SK-N-SH treated with all-trans-retinoic acid at 6 μM for 48 hours (cell line): Measurements from ENCODE around the gene OSBPL5.

ENCODE experiments used
- ESRRG ChIP-seq: fragments of 250-450 bp; sonication (Bioruptor Pico); IDR thresholded peaks from 2 replicates; pipeline ENCODE4 v1.6.1; 2021; ENCODE audit warnings: mild to moderate bottlenecking
- GLIS3 ChIP-seq: fragments of 250-450 bp; sonication (Bioruptor Pico); IDR thresholded peaks from 2 replicates; pipeline ENCODE4 v1.5.0; 2020; ENCODE audit warnings: mild to moderate bottlenecking, moderate library complexity
- ISL1 ChIP-seq: fragments of 250-450 bp; sonication (Bioruptor Pico); IDR thresholded peaks from 2 replicates; pipeline ENCODE4 v2.1.2; 2022; ENCODE audit warnings: mild to moderate bottlenecking, moderate library complexity
- PPARA ChIP-seq: fragments of 250-450 bp; sonication (Bioruptor Pico); IDR thresholded peaks from 2 replicates; pipeline ENCODE4 v1.5.0; 2020; ENCODE audit warnings: mild to moderate bottlenecking, borderline replicate concordance
- RARB ChIP-seq: fragments of 250-450 bp; sonication (Bioruptor Pico); IDR thresholded peaks from 2 replicates; pipeline ENCODE4 v1.8.0; 2021; ENCODE audit warnings: mild to moderate bottlenecking, moderate library complexity
- SNAI2 ChIP-seq: fragments of 250-450 bp; sonication (Bioruptor Pico); IDR thresholded peaks from 2 replicates; pipeline ENCODE4 v1.5.0; 2020; ENCODE audit warnings: mild to moderate bottlenecking, moderate library complexity
- ZC3H10 ChIP-seq: fragments of 250-450 bp; sonication (Bioruptor Pico); IDR thresholded peaks from 2 replicates; pipeline ENCODE4 v1.5.1; 2021; ENCODE audit warnings: mild to moderate bottlenecking, moderate library complexity
- TF ChIP-seq, protein P1 (sequence below): fragments of 250-450 bp; sonication (Bioruptor Pico); IDR thresholded peaks from 2 replicates; pipeline ENCODE4 v1.5.1; 2020; ENCODE audit warnings: low read depth, mild to moderate bottlenecking, moderate library complexity
- TF ChIP-seq, protein P2 (sequence below): fragments of 250-450 bp; sonication (Bioruptor Pico); IDR thresholded peaks from 2 replicates; pipeline ENCODE4 v1.8.0; 2020; ENCODE audit warnings: mild to moderate bottlenecking, moderate library complexity, borderline replicate concordance
- TF ChIP-seq, protein P3 (sequence below): fragments of 250-450 bp; sonication (Bioruptor Pico); IDR thresholded peaks from 2 replicates; pipeline ENCODE4 v1.5.1; 2021; ENCODE audit warnings: mild to moderate bottlenecking, moderate library complexity

DNA sequence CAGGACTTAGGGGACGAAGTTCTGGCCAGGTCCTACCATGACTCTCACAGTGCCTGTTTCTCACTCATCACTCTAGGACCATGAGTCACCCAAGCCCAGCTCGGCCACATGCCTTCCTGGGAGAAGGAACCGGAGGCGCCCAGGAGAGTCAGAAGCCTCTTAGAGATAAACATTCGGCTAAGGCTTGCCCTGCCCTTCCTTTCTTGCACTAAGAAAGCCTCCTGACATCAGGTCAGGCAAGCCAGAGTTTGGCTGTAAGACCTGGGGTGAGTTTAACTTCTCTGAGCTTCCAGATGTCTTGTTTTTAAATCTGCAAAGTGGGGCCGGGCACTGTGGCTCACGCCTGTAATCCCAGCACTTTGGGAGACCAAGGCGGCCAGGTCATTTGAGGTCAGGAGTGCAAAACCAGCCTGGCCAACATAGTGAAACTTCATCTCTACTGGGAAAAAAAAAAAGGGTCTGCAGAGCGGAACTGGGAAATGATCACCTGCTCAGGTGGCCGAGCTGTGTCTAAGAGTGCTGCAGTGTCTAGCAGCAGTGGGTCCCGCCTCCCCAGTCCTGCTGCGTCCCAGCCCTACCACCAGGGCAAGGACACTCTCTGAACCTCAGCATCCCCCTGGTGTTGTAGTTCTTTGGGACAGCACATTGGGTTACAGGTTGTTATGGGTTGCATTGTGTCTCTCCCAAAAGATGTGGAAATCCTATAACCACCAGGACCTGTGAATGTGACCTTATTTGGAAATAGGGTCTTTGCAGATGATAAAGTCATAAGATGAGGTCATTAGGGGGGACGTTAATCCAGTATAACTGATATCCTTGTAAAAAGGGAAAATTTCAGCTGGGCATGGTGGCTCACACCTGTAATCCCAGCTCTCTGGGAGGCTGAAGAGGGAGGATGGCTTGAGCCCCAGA is 106.1 kb downstream of the OSBPL5 start:
- TF ChIP-seq, protein P1, sequence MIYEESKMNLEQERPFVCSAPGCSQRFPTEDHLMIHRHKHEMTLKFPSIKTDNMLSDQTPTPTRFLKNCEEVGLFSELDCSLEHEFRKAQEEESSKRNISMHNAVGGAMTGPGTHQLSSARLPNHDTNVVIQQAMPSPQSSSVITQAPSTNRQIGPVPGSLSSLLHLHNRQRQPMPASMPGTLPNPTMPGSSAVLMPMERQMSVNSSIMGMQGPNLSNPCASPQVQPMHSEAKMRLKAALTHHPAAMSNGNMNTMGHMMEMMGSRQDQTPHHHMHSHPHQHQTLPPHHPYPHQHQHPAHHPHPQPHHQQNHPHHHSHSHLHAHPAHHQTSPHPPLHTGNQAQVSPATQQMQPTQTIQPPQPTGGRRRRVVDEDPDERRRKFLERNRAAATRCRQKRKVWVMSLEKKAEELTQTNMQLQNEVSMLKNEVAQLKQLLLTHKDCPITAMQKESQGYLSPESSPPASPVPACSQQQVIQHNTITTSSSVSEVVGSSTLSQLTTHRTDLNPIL (CRISPR knock-in tag) = no peak
- no peak for TF ChIP-seq ZC3H10 (CRISPR knock-in tag)
- TF ChIP-seq, protein P2, sequence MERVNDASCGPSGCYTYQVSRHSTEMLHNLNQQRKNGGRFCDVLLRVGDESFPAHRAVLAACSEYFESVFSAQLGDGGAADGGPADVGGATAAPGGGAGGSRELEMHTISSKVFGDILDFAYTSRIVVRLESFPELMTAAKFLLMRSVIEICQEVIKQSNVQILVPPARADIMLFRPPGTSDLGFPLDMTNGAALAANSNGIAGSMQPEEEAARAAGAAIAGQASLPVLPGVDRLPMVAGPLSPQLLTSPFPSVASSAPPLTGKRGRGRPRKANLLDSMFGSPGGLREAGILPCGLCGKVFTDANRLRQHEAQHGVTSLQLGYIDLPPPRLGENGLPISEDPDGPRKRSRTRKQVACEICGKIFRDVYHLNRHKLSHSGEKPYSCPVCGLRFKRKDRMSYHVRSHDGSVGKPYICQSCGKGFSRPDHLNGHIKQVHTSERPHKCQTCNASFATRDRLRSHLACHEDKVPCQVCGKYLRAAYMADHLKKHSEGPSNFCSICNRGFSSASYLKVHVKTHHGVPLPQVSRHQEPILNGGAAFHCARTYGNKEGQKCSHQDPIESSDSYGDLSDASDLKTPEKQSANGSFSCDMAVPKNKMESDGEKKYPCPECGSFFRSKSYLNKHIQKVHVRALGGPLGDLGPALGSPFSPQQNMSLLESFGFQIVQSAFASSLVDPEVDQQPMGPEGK (CRISPR knock-in tag) = no peak
- no peak for TF ChIP-seq GLIS3 (CRISPR knock-in tag)
- TF ChIP-seq, protein P3, sequence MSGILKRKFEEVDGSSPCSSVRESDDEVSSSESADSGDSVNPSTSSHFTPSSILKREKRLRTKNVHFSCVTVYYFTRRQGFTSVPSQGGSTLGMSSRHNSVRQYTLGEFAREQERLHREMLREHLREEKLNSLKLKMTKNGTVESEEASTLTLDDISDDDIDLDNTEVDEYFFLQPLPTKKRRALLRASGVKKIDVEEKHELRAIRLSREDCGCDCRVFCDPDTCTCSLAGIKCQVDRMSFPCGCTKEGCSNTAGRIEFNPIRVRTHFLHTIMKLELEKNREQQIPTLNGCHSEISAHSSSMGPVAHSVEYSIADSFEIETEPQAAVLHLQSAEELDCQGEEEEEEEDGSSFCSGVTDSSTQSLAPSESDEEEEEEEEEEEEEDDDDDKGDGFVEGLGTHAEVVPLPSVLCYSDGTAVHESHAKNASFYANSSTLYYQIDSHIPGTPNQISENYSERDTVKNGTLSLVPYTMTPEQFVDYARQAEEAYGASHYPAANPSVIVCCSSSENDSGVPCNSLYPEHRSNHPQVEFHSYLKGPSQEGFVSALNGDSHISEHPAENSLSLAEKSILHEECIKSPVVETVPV (CRISPR knock-in tag) = no peak
- TF ChIP-seq RARB (CRISPR knock-in tag) = no peak
- no peak for TF ChIP-seq PPARA (CRISPR knock-in tag)
- TF ChIP-seq ESRRG (CRISPR knock-in tag) = no peak
- TF ChIP-seq ISL1 (CRISPR knock-in tag) = no peak
- no peak for TF ChIP-seq SNAI2
